GM12878 (cell line): ENCODE measurements around the gene ATN1. TPM values are rescaled to one million over a fixed set of nuclear protein-coding genes. Genes with fewer than 3 reads are reported as not detected.

Experiments
- ATAC-seq: fragments of 200-7000 bp; cut with Tn5 transposase; 3 replicates; pipeline ENCODE4 v1.9.1; 2020; ENCODE audit warnings: mild to moderate bottlenecking, moderate library complexity
- BruUV-seq: library from RNA; stranded (reverse); fragments of 400-500 nt; replicated peaks from 2 replicates; lab custom pipeline; 2021; lab: Mats Ljungman, UMichigan
- CTCF ChIA-PET: fragments of 300-600 bp; sonication (Branson Sonifier 250); formaldehyde crosslinking; extraction: SDS; loops from one replicate; lab custom pipeline; 2021; ENCODE audit warnings: inconsistent platforms; lab: Yijun Ruan, JAX
- POLR2A ChIA-PET: fragments of 350-600 bp; formaldehyde crosslinking; extraction: SDS; loops from one replicate; lab custom pipeline; 2021; ENCODE audit warnings: inconsistent platforms; lab: Charles Lee
- RAD21 ChIA-PET: fragments of 300-600 bp; sonication (Branson Sonifier 250); formaldehyde crosslinking; loops from one replicate; lab custom pipeline; 2023; ENCODE audit warnings: antibody characterized with exemption; ENCODE audit not compliant: unreplicated experiment; lab: Charles Lee
- SMC1A ChIA-PET: fragments of 300-600 bp; sonication (Branson Sonifier 250); formaldehyde crosslinking; loops from one replicate; lab custom pipeline; 2023; ENCODE audit not compliant: unreplicated experiment, uncharacterized antibody; lab: Charles Lee
- DNase-seq: peaks from one replicate; pipeline ENCODE4 v3.0.0-alpha.2; 2011; ENCODE audit warnings: low read depth, low spot score
- FAIRE-seq: peaks from 3 replicates; lab custom pipeline; 2011; peaks lifted over from hg19 to GRCh38; lab: Jason Lieb, UNC
- H2AFZ ChIP-seq: 2 replicates; pipeline ENCODE4 v1.6.0; 2011; ENCODE audit warnings: low read depth, low read length, control low read depth; ENCODE audit not compliant: control insufficient read depth
- H3K27ac ChIP-seq: 2 replicates; pipeline ENCODE4 v1.5.1; 2011; ENCODE audit warnings: control low read depth; ENCODE audit not compliant: control insufficient read depth, insufficient read depth
- H3K27me3 ChIP-seq, 2 experiments: replicated peaks in 1 of 2; 2 replicates each; pipeline versions ENCODE4 v1.6.0 to v1.6.1; 2011; ENCODE audit warnings: low read length in 1 of 2; ENCODE audit not compliant: control insufficient read depth in 2 of 2, insufficient read depth in 2 of 2
- H3K36me3 ChIP-seq, 2 experiments: 2 replicates each; pipeline ENCODE4 v1.5.1; 2011; ENCODE audit warnings: low read length in 1 of 2; ENCODE audit not compliant: control insufficient read depth in 2 of 2, insufficient read depth in 2 of 2
- H3K4me1 ChIP-seq: 2 replicates; pipeline ENCODE4 v1.6.1; 2011; ENCODE audit warnings: mild to moderate bottlenecking, low read length, moderate library complexity, mixed read lengths; ENCODE audit not compliant: control insufficient read depth, insufficient read depth
- H3K4me2 ChIP-seq: 2 replicates; pipeline ENCODE4 v1.6.0; 2011; ENCODE audit warnings: control low read depth; ENCODE audit not compliant: control insufficient read depth, insufficient read depth
- H3K4me3 ChIP-seq: fragments of 200-600 bp; sonication (generic); 2 replicates; pipeline ENCODE4 v1.5.1; 2016
- H3K79me2 ChIP-seq: 2 replicates; pipeline ENCODE4 v1.6.0; 2011; ENCODE audit warnings: low read length; ENCODE audit not compliant: control insufficient read depth, insufficient read depth
- H3K9ac ChIP-seq: 2 replicates; pipeline ENCODE4 v1.8.0; 2011; ENCODE audit warnings: low read length, control low read depth, mixed read lengths; ENCODE audit not compliant: control insufficient read depth, insufficient read depth
- H3K9me3 ChIP-seq: replicated peaks from 3 replicates; pipeline ENCODE4 v1.5.1; 2011; ENCODE audit warnings: mild to moderate bottlenecking, low read length; ENCODE audit not compliant: control insufficient read depth, insufficient read depth
- H4K20me1 ChIP-seq: 2 replicates; pipeline ENCODE4 v1.6.0; 2011; ENCODE audit not compliant: control insufficient read depth, insufficient read depth
- ATF7 ChIP-seq: fragments of 450-650 bp; IDR thresholded peaks from 2 replicates; pipeline ENCODE4 v1.6.1; 2016; ENCODE audit warnings: low read depth, mild to moderate bottlenecking
- CBFB ChIP-seq: IDR thresholded peaks from 2 replicates; pipeline ENCODE4 v1.6.1; 2016; ENCODE audit warnings: antibody characterized with exemption, low read depth
- EZH2 ChIP-seq: IDR thresholded peaks from 2 replicates; pipeline ENCODE4 v1.6.1; 2012; ENCODE audit warnings: low read depth, mild to moderate bottlenecking, control low read depth, inconsistent platforms, low read length, borderline replicate concordance; ENCODE audit not compliant: control insufficient read depth
- IRF4 ChIP-seq: IDR thresholded peaks from 2 replicates; pipeline ENCODE4 v1.6.1; 2011; ENCODE audit warnings: low read depth, low read length
- NFYA ChIP-seq: IDR thresholded peaks from 2 replicates; pipeline ENCODE4 v1.6.1; 2011; ENCODE audit warnings: low read depth, mild to moderate bottlenecking, low read length, improper control_type of control experiment, borderline replicate concordance
- NKRF ChIP-seq: fragments of 450-650 bp; conservative IDR thresholded peaks from 2 replicates; pipeline ENCODE4 v1.6.1; 2017; ENCODE audit warnings: mild to moderate bottlenecking, moderate library complexity
- NR2C1 ChIP-seq: fragments of 450-650 bp; IDR thresholded peaks from 2 replicates; pipeline ENCODE4 v1.6.1; 2017; ENCODE audit warnings: antibody characterized with exemption, mild to moderate bottlenecking, moderate library complexity
- NR2F1 ChIP-seq: fragments of 450-650 bp; conservative IDR thresholded peaks from 2 replicates; pipeline ENCODE4 v1.6.1; 2017; ENCODE audit warnings: mild to moderate bottlenecking
- RELA ChIP-seq: fragments of 450-650 bp; IDR thresholded peaks from 2 replicates; pipeline ENCODE4 v1.8.0; 2014; ENCODE audit warnings: borderline replicate concordance; ENCODE audit not compliant: partially characterized antibody
- SMARCA5 ChIP-seq: fragments of 450-650 bp; IDR thresholded peaks from 2 replicates; pipeline ENCODE4 v1.6.1; 2017; ENCODE audit warnings: mild to moderate bottlenecking
- SP1 ChIP-seq: IDR thresholded peaks from one replicate; pipeline ENCODE4 v1.6.1; 2011; ENCODE audit warnings: low read depth, low read length
- SPI1 ChIP-seq: IDR thresholded peaks from 2 replicates; pipeline ENCODE4 v1.6.1; 2011; ENCODE audit warnings: low read depth, mild to moderate bottlenecking, low read length, moderate library complexity, borderline replicate concordance; ENCODE audit not compliant: insufficient read depth
- SRF ChIP-seq, 2 experiments: IDR thresholded peaks; 2 replicates each; pipeline ENCODE4 v1.6.1; 2011; ENCODE audit warnings: low read depth in 2 of 2, low read length in 2 of 2, mild to moderate bottlenecking in 1 of 2, moderate library complexity in 1 of 2
- STAT3 ChIP-seq: IDR thresholded peaks from 2 replicates; pipeline ENCODE4 v1.6.1; 2011; ENCODE audit warnings: low read depth, low read length, improper control_type of control experiment
- SUPT20H ChIP-seq: IDR thresholded peaks from 2 replicates; pipeline ENCODE4 v1.6.1; 2011; ENCODE audit warnings: low read depth, mild to moderate bottlenecking, low read length, moderate library complexity, borderline replicate concordance; ENCODE audit not compliant: control insufficient read depth
- ZBTB11 ChIP-seq: fragments of 450-650 bp; formaldehyde crosslinking; IDR thresholded peaks from 2 replicates; pipeline ENCODE4 v1.5.0; 2022; ENCODE audit warnings: mild to moderate bottlenecking, missing genetic modification characterization
- WGBS: methylation state at CpG from one replicate; pipeline ENCODE4 v1.1.6; 2016; ENCODE audit warnings: low lambda C conversion rate; ENCODE audit not compliant: insufficient replicate concordance, insufficient coverage; ENCODE audit errors: missing lambda C conversion rate; 5-methylcytosine and 5-hydroxymethylcytosine counted together
- in situ Hi-C: fragments of 300-500 bp; cut with MboI; formaldehyde crosslinking; loops from 9 replicates; pipeline ENCODE4 v1.14.3; 2018; ENCODE audit warnings: mixed read lengths
- intact Hi-C: fragments of 100-400 bp; cut with micrococcal nuclease; formaldehyde crosslinking; loops from one replicate; pipeline ENCODE4 v1.14.2; 2022; ENCODE audit not compliant: unreplicated experiment
- polyA plus RNA-seq, 11 experiments: library from polyadenylated mRNA; depleted of rRNA in 4 of 11; unstranded in 6 of 11; stranded (reverse) in 5 of 11; fragments of >200 nt; fragmentation: Nextera tagmentation in 4 of 11; fragmentation: Illumina TruSeq in 1 of 11; extraction: Ambion mirVana in 4 of 11; extraction: Trizol in 1 of 11; gene quantifications; 1 replicate in 1 of 11; 2 replicates in 10 of 11; pipeline versions ENCODE4 v1.2.1 to v1.2.3, GENCODE V29; 2011 to 2016; ENCODE audit warnings: inconsistent platforms in 2 of 11, missing spikeins in 2 of 11, low read depth in 1 of 11
- total RNA-seq, 4 experiments: library from RNA; depleted of rRNA in 3 of 4; stranded (reverse); fragments of >200 nt in 3 of 4; fragmentation: Illumina TruSeq in 1 of 4; extraction: Trizol in 1 of 4; gene quantifications; 2 replicates each; pipeline versions ENCODE4 v1.2.1 to v1.2.3, GENCODE V29; 2013 to 2021
- TF ChIP-seq, protein P1 (sequence below): IDR thresholded peaks from 2 replicates; pipeline ENCODE4 v1.6.1; 2011; ENCODE audit warnings: mild to moderate bottlenecking, low read depth, low read length, moderate library complexity; ENCODE audit not compliant: insufficient replicate concordance

Gene ATN1
- total and polyA plus RNA-seq, 10 of the 15 experiments (the other 5 are each of a cell fraction or from before 2014, with no cell fraction given) = 0.08 to 44.5 (median 5.0) TPM

GRCh38 chr12:6970096-6970527 lies 42.4 kb downstream of the ATN1 start:
- intact Hi-C loops = loop anchor here (1.0 to 5.0 kb wide), 3 partner anchors 26 to 122 kb away; partner anchors contain the start of genes C12orf57, C1R and LPCAT3
- no peak for TF ChIP-seq ATF7
- no peak for TF ChIP-seq SPI1
- no peak; the same call in 1 of the 2 replicates for TF ChIP-seq NKRF
- no peak for TF ChIP-seq SRF (IDR thresholded peaks at IDR 0.05; ENCODE audit: low read depth in 2 of 2, low read length in 2 of 2)
- no peak for TF ChIP-seq SUPT20H
- no peak for TF ChIP-seq RELA
- 0 out of 2 replicates have a peak, but pooled peaks have one; percentile 14 for TF ChIP-seq SMARCA5
- TF ChIP-seq, protein P1, sequence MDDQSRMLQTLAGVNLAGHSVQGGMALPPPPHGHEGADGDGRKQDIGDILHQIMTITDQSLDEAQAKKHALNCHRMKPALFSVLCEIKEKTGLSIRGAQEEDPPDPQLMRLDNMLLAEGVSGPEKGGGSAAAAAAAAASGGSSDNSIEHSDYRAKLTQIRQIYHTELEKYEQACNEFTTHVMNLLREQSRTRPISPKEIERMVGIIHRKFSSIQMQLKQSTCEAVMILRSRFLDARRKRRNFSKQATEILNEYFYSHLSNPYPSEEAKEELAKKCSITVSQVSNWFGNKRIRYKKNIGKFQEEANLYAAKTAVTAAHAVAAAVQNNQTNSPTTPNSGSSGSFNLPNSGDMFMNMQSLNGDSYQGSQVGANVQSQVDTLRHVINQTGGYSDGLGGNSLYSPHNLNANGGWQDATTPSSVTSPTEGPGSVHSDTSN = no peak
- TF ChIP-seq EZH2 = no peak
- TF ChIP-seq NR2F1 = peak; percentile 73
- no peak for TF ChIP-seq STAT3
- no peak for TF ChIP-seq NFYA
- no peak for TF ChIP-seq SP1
- peak; percentile 87 for TF ChIP-seq NR2C1
- TF ChIP-seq CBFB = no peak
- no peak for TF ChIP-seq ZBTB11
- TF ChIP-seq IRF4 = no peak

More at GRCh38 chr12:6970096-6970527, 42.4 kb downstream of the ATN1 start:
- peak overlapping the region; percentile 72 for H3K4me3 ChIP-seq
- peaks cover 59% of the 10 kb centered on the region for H3K79me2 ChIP-seq
- peak overlapping the region; percentile 59 for H2AFZ ChIP-seq
- WGBS = under 1% methylated on average over 20 of the region's 31 CpGs
- H3K9ac ChIP-seq = peak overlapping the region; percentile 97
- H3K9me3 ChIP-seq = no peaks in the 10 kb centered on the region
- peak overlapping the region; percentile 65 for H3K27ac ChIP-seq
- SMC1A ChIA-PET = interaction anchor here (3.1 kb wide), 1 partner anchor 24 kb away, joined by 36 read pairs; no protein-coding TSS in a partner anchor
- in situ Hi-C loops = loop anchor here (25.0 kb wide), 1 partner anchor 1667 kb away; no protein-coding TSS in a partner anchor
- peak overlapping the region; percentile 48 for H3K4me2 ChIP-seq
- RAD21 ChIA-PET = no interaction called here
- FAIRE-seq (no peak), ATAC-seq (peak; percentile 47), DNase-seq (no peak)
- H3K4me1 ChIP-seq = peaks cover 21% of the 10 kb centered on the region
- H4K20me1 ChIP-seq = no peaks in the 10 kb centered on the region; the same call in 1 of the 2 replicates
- TSS peak; percentile 68 for BruUV-seq
- no peaks in the 10 kb centered on the region for H3K27me3 ChIP-seq
- POLR2A ChIA-PET = interaction anchor here (1.7 kb wide), 1 partner anchor 32 kb away, joined by 4 read pairs; no protein-coding TSS in a partner anchor
- H3K36me3 ChIP-seq = peaks cover 27 to 48% of the 10 kb centered on the region in 2 experiments
- CTCF ChIA-PET = interaction anchor here (1.9 to 3.2 kb wide), 3 partner anchors 26 to 141 kb away, joined by 8 to 40 read pairs (median 13); partner anchors contain the start of genes C12orf57 and RNU7-1
